Testis (tissue), 2 donors: ENCODE results near the gene KIF1A.

Experiments used
- POLR2A ChIP-seq: fragments of 450-650 bp; IDR thresholded peaks from one replicate; pipeline ENCODE4 v1.6.1; 2017; ENCODE audit warnings: antibody characterized with exemption, mild to moderate bottlenecking, moderate library complexity
- TF ChIP-seq, protein P1 (sequence below), 3 experiments: fragments of 450-650 bp in 2 of 3; fragments of 200-600 bp in 1 of 3; sonication (generic) in 1 of 3; IDR thresholded peaks; one replicate each; pipeline ENCODE4 v1.5.1; 2016 to 2019; ENCODE audit warnings: antibody characterized with exemption in 3 of 3, mild to moderate bottlenecking in 2 of 3, moderate library complexity in 1 of 3

DNA sequence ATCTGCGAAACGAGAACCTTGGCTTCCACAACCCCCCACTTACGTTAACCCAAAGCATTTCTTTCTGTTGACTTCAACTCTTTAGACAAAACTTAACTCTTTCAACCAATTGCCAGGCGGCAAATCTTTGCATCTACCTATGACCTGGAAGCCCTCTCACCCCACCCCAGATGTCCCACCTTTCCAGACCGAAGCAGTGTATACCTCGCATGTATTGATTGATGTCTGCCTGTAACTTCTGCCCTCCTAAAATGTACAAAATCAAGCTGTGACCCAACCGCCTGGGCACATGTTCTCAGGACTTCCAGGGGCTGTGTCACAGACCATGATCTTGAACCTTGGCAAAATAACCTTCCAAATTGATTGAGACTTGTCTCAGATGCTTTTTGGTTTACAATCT is 149.6 kb downstream of the KIF1A start:
- TF ChIP-seq, protein P1, sequence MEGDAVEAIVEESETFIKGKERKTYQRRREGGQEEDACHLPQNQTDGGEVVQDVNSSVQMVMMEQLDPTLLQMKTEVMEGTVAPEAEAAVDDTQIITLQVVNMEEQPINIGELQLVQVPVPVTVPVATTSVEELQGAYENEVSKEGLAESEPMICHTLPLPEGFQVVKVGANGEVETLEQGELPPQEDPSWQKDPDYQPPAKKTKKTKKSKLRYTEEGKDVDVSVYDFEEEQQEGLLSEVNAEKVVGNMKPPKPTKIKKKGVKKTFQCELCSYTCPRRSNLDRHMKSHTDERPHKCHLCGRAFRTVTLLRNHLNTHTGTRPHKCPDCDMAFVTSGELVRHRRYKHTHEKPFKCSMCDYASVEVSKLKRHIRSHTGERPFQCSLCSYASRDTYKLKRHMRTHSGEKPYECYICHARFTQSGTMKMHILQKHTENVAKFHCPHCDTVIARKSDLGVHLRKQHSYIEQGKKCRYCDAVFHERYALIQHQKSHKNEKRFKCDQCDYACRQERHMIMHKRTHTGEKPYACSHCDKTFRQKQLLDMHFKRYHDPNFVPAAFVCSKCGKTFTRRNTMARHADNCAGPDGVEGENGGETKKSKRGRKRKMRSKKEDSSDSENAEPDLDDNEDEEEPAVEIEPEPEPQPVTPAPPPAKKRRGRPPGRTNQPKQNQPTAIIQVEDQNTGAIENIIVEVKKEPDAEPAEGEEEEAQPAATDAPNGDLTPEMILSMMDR (IDR thresholded peaks at IDR 0.05) = no peak
- no peak for TF ChIP-seq POLR2A
